ENCODE results near the gene SLC35F6.

DNA sequence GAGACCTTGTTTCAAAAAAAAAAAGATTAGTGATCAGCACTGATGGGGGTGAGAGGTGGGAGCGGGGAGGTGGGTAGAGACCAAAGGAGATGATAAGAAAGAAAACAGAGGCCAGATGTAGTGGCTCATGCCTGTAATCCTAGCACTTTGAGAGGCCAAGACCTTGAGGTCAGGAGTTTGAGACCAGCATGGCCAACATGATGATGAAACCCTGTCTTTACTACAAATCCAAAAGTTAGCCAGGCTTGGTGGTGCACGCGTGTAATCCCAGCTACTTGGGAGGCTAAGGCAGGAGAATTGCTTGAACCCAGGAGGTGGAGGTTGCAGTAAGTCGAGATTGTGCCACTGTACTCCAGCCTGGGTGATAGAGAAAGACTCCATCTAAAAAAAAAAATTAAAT, 9.5 kb upstream of the SLC35F6 start:
- TF ChIP-seq, protein P1, sequence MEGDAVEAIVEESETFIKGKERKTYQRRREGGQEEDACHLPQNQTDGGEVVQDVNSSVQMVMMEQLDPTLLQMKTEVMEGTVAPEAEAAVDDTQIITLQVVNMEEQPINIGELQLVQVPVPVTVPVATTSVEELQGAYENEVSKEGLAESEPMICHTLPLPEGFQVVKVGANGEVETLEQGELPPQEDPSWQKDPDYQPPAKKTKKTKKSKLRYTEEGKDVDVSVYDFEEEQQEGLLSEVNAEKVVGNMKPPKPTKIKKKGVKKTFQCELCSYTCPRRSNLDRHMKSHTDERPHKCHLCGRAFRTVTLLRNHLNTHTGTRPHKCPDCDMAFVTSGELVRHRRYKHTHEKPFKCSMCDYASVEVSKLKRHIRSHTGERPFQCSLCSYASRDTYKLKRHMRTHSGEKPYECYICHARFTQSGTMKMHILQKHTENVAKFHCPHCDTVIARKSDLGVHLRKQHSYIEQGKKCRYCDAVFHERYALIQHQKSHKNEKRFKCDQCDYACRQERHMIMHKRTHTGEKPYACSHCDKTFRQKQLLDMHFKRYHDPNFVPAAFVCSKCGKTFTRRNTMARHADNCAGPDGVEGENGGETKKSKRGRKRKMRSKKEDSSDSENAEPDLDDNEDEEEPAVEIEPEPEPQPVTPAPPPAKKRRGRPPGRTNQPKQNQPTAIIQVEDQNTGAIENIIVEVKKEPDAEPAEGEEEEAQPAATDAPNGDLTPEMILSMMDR (IDR thresholded peaks at IDR 0.05): no peak
- TF ChIP-seq POLR2A (IDR thresholded peaks at IDR 0.05): no peak
- TF ChIP-seq EP300 (IDR thresholded peaks at IDR 0.05): no peak
